Heart left ventricle (tissue), 16 donors: Measurements from ENCODE around the gene PLXNC1. TPM values are rescaled to one million over a fixed set of nuclear protein-coding genes. Genes with fewer than 3 reads are reported as not detected.
"Not testable (repeated sequence)": the region's sequence is repeated elsewhere in the genome, so short reads cannot be mapped to it uniquely, and the experiment has no call there.

Experiments
- ATAC-seq, 4 donors: fragments of 200-7000 bp; cut with Tn5 transposase; one replicate each; pipeline ENCODE4 v1.9.1; 2020 to 2022; ENCODE audit warnings: moderate library complexity in 4 of 4, mild to moderate bottlenecking in 3 of 4, moderate number of reproducible peaks in 1 of 4
- DNase-seq, 5 donors: peaks; one replicate each; pipeline ENCODE4 v3.0.0-alpha.2; 2020
- H3K27ac ChIP-seq, 12 donors: fragments of 200-600 bp; sonication (generic) in 4 of 12; one replicate each; pipeline versions ENCODE4 v1.5.0 to v1.8.0; 2016 to 2022; ENCODE audit warnings: mild to moderate bottlenecking in 2 of 12
- H3K27me3 ChIP-seq, 9 donors: fragments of 200-600 bp; sonication (generic) in 2 of 9; one replicate each; pipeline versions ENCODE4 v1.5.1 to v1.8.0; 2016 to 2022; ENCODE audit warnings: mild to moderate bottlenecking in 3 of 9
- H3K36me3 ChIP-seq, 9 donors: fragments of 200-600 bp; sonication (generic) in 2 of 9; one replicate each; pipeline versions ENCODE4 v1.5.0 to v1.8.0; 2018 to 2022; ENCODE audit warnings: mild to moderate bottlenecking in 2 of 9
- H3K4me1 ChIP-seq, 12 donors: fragments of 200-600 bp; sonication (generic) in 4 of 12; one replicate each; pipeline versions ENCODE4 v1.5.0 to v1.8.0; 2016 to 2022; ENCODE audit warnings: mild to moderate bottlenecking in 3 of 12
- H3K4me3 ChIP-seq, 12 donors: fragments of 200-600 bp; sonication (generic) in 4 of 12; one replicate each; pipeline versions ENCODE4 v1.5.0 to v1.8.0; 2017 to 2022; ENCODE audit warnings: mild to moderate bottlenecking in 9 of 12, moderate library complexity in 4 of 12
- H3K9me3 ChIP-seq, 12 donors: fragments of 200-600 bp; sonication (generic) in 4 of 12; one replicate each; pipeline versions ENCODE4 v1.5.0 to v1.8.0; 2016 to 2022; ENCODE audit warnings: mild to moderate bottlenecking in 1 of 12
- POLR2A ChIP-seq, 2 donors: fragments of 450-650 bp; IDR thresholded peaks; one replicate each; pipeline ENCODE4 v1.6.1; 2017; ENCODE audit warnings: antibody characterized with exemption in 2 of 2, mild to moderate bottlenecking in 2 of 2, moderate library complexity in 2 of 2
- WGBS, 4 donors: extraction: QIAGEN DNeasy Blood & Tissue Kit in 2 of 4; methylation state at CpG; one replicate each; pipeline versions ENCODE4 v1.1.5 to v1.1.7; 2013 to 2018; 5-methylcytosine and 5-hydroxymethylcytosine counted together
- intact Hi-C, 10 donors: fragments of 100-400 bp; cut with DNase I; formaldehyde crosslinking; loops; one replicate each; pipeline versions ENCODE4 v1.11.1 to v1.14.2; 2022
- polyA plus RNA-seq, 2 donors: library from polyadenylated mRNA; stranded (reverse); fragments of 200-250 nt; gene quantifications; one replicate each; pipeline ENCODE4 v1.2.3, GENCODE V29; 2013
- total RNA-seq, 9 donors: library from RNA; depleted of rRNA in 2 of 9; stranded (reverse); fragments of >200 nt in 2 of 9; fragmentation: NEBNext Ultra II Directional in 3 of 9; extraction: Animal tissue kit (Norgen Biotek cat#: 25700) in 3 of 9; gene quantifications; one replicate each; pipeline versions ENCODE4 v1.1.0 to v1.2.4, GENCODE V29; 2016 to 2023
- TF ChIP-seq, protein P1 (sequence below), 12 donors: fragments of 200-600 bp; sonication (generic) in 4 of 12; IDR thresholded peaks; one replicate each; pipeline versions ENCODE4 v1.5.0 to v1.8.0; 2018 to 2022; ENCODE audit warnings: antibody characterized with exemption in 12 of 12, mild to moderate bottlenecking in 5 of 12
- donor health status: ischemic (EF 13 %, LVEDD 7.1; RV severe dilation, severe dysfunction).
- donor health status: healthy with polysubstance abuse.
- donor health status: DM: no; HTN: yes; CAD: no.
- donor health status: DM: no; HTN: no; CAD: no.
- donor health status: ischemic (EF 25% LVEDD 6.9; RV normal size, moderate dysfunction).
- donor health status: ischemic (EF 25% LVEDD 5.7; RV mildly dilated, moderate dysfunction).
- donor health status: healthy.
- donor health status: DM: yes; HTN: yes; CAD: no.
- donor health status: ischemic (EF 35%, LVEDD 5.7; RV mildly dilated, moderate dysfunction).
- donor health status: nonischemic (EF 11% LVEDD 7.7; RV severe dilation, severe dysfunction).
- donor health status: DM: yes; HTN: yes; CAD: no.
- donor health status: PGD.
- donor health status: ischemic (EF 29% LVEDD 5.4; RV normal size, mild dysfunction).
- donor health status: nonischemic (EF 23%, LVEDD 6.1; RV moderate dilation, normal function).

PLXNC1 gene
- total and polyA plus RNA-seq, 11 donors = 0.84 to 18.4 (median 3.1) TPM

DNA sequence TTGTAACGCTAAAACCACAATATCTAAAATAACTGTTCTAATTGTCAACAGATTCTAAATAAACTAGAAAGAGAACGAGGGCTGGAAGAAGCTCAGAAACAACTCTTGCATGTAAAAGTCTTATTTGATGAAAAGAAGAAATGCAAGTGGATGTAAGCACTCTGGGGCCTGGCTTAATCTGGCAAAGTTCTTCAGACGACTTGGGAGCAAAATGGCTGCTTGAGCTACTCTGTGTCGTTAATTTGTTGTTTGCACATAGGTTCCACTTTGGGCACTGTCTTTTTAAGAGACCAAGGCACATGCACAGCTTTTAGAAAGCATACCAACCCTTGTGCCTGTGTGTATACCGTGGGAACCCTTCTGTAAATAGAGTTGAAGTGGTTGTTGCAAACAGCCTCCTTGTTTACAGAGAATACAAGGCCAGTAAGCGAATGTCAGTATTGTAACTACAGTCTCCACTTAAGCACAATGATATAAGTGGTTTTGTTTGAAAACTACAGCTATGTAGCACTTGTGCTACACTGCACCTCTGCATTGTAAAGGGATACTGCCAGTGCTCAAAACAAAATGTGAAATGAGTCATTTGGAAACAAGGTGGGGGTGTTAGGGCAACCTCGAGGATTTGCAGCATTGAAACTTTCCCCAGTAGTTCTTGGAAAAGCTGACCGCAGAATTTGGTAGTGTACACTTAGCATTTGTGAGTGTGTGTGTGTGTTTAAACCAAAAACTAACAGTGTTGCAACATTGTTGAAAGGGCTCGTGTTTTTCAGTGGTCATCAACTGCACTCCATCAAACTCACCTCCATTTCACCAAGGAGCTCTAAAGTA, 157.0 kb downstream of the PLXNC1 start:
- WGBS, 4 donors = 72 to 76% (median 74%) methylated on average over 9 of the region's 9 CpGs
- intact Hi-C loops = no loop called here
- Histone ChIP-seq H3K4me3 (no peak overlapping the region), H3K36me3 (peaks cover 0 to 97% (median 57%) of the 10 kb centered on the region in 9 donors), H3K27ac (no peak overlapping the region), H3K9me3 (no peaks in the 10 kb centered on the region), H3K4me1 (peaks cover 0 to 11% (median 0%) of the 10 kb centered on the region in 12 donors), H3K27me3 (no peaks in the 10 kb centered on the region)
- no peak for DNase-seq
- TF ChIP-seq, protein P1, sequence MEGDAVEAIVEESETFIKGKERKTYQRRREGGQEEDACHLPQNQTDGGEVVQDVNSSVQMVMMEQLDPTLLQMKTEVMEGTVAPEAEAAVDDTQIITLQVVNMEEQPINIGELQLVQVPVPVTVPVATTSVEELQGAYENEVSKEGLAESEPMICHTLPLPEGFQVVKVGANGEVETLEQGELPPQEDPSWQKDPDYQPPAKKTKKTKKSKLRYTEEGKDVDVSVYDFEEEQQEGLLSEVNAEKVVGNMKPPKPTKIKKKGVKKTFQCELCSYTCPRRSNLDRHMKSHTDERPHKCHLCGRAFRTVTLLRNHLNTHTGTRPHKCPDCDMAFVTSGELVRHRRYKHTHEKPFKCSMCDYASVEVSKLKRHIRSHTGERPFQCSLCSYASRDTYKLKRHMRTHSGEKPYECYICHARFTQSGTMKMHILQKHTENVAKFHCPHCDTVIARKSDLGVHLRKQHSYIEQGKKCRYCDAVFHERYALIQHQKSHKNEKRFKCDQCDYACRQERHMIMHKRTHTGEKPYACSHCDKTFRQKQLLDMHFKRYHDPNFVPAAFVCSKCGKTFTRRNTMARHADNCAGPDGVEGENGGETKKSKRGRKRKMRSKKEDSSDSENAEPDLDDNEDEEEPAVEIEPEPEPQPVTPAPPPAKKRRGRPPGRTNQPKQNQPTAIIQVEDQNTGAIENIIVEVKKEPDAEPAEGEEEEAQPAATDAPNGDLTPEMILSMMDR (IDR thresholded peaks at IDR 0.05) = no peak
- no peak for TF ChIP-seq POLR2A (IDR thresholded peaks at IDR 0.05)
- ATAC-seq = no peak

DNA sequence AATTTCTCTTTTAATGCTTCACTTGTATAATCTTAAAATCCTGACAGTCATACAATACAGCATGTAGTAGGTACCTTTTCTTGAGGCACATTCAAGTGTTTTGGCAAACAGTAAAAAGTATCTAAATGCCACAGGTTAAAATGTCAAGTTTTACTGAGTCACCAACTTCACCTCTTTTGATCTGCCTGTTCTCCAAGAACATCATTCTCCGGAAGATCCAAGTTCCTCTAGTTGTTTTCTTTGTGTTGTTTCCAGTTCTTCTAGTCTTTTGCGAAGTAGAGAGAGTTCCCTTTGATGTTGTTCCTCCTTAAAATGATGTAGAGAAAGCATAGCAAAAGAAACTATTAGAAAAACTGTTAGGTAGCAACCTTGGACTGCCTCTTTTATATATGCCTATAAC, 160.2 kb downstream of the PLXNC1 start:
- intact Hi-C loops = no loop called here
- DNase-seq (no peak), ATAC-seq (no peak)
- H3K27me3 ChIP-seq = no peaks in the 10 kb centered on the region
- no peak overlapping the region for H3K27ac ChIP-seq
- no peaks in the 10 kb centered on the region for H3K9me3 ChIP-seq
- no peak for TF ChIP-seq POLR2A (IDR thresholded peaks at IDR 0.05)
- TF ChIP-seq, protein P1 (IDR thresholded peaks at IDR 0.05) = no peak
- no peak overlapping the region for H3K4me3 ChIP-seq
- H3K36me3 ChIP-seq = peaks cover 0 to 85% (median 49%) of the 10 kb centered on the region in 9 donors
- peaks cover 0 to 11% (median 0%) of the 10 kb centered on the region in 12 donors for H3K4me1 ChIP-seq
- 66 to 88% (median 75%) methylated on average over 2 of the region's 2 CpGs for WGBS, 4 donors

DNA sequence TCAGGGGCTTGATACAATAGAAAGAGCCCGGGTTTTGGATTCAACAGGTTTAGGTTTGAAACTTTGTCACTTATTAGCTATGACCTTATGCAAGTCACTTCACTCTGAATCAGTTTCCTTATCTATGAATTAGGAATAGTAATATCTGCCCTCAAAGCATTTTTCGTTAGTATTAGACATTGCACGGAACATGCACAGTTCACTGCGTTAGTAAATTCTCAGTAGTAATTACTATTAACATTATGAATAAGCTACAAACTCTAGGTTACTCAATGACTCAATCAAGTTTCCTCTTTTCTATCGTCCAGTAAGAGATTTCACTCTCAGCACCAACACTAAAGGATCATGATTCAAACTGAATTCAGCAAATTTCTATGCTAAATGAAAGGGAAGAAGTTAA, 161.0 kb downstream of the PLXNC1 start:
- peaks cover 0 to 3% (median 0%) of the 10 kb centered on the region in 12 donors for H3K9me3 ChIP-seq
- no peak overlapping the region for H3K4me3 ChIP-seq
- H3K36me3 ChIP-seq = peaks cover 0 to 77% (median 46%) of the 10 kb centered on the region in 9 donors
- H3K27ac ChIP-seq = no peak overlapping the region
- DNase-seq (no peak), ATAC-seq (no peak)
- no peaks in the 10 kb centered on the region for H3K27me3 ChIP-seq
- WGBS, 4 donors = 92 to 97% (median 95%) methylated on average over 5 of the region's 5 CpGs
- TF ChIP-seq POLR2A (IDR thresholded peaks at IDR 0.05) = no peak
- TF ChIP-seq, protein P1 (IDR thresholded peaks at IDR 0.05) = no peak
- H3K4me1 ChIP-seq = peaks cover 0 to 11% (median 0%) of the 10 kb centered on the region in 12 donors
- intact Hi-C loops = no loop called here

DNA sequence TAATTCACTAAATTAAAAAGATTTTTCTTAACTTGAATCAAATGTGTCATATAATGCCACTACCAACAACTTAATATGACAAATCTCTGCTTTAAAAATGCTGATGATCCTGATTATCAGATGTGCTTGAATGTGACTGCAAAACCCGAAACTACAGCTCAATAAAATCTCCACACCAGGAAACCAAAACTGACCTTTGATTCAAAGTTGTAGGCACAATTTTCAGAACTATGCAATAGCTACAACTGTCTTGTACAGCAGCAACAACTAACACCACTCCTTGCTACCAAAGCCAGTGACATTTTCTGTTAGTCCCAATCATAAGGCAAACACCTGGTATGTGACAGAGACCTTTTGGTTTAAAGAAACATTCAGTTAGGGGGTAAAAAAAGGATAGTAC, 164.0 kb downstream of the PLXNC1 start:
- no peak for DNase-seq
- no peak for TF ChIP-seq POLR2A (IDR thresholded peaks at IDR 0.05)
- TF ChIP-seq, protein P1 (IDR thresholded peaks at IDR 0.05) = no peak
- no peak overlapping the region for H3K27ac ChIP-seq
- no peak overlapping the region for H3K4me3 ChIP-seq
- H3K9me3 ChIP-seq = peaks cover 0 to 25% (median 2%) of the 10 kb centered on the region in 12 donors
- ATAC-seq = no peak
- intact Hi-C loops = no loop called here
- H3K27me3 ChIP-seq = no peaks in the 10 kb centered on the region
- H3K4me1 ChIP-seq = no peaks in the 10 kb centered on the region
- WGBS, 4 donors = 97 to 100% (median 99%) methylated on average over 1 of the region's 1 CpG
- H3K36me3 ChIP-seq = peaks cover 0 to 50% (median 19%) of the 10 kb centered on the region in 9 donors

DNA sequence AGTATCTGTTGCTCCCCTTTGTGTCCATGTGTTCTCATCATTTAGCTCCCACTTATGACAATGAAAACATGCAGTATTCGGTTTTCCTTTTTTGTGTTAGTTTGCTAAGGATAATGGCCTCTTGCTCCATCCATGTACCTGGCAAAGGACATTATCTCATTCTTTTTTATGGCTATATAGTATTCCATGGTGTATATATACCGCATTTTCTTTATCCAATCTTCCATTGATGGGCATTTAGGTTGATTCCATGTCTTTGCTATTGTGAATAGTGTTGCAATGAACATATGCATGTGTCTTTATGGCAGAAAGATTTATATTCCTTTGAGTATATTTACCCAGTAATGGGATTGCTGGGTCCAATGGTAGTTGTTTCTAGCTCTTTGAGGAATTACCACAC, 168.2 kb downstream of the PLXNC1 start:
- Histone ChIP-seq H3K36me3 (peaks cover 0 to 15% (median 3%) of the 10 kb centered on the region in 9 donors), H3K9me3 (peaks cover 0 to 64% (median 12%) of the 10 kb centered on the region in 12 donors)
- H3K27ac ChIP-seq, intact Hi-C loops, ATAC-seq, H3K27me3 ChIP-seq, H3K4me3 ChIP-seq, DNase-seq, H3K4me1 ChIP-seq: not testable (repeated sequence)
- WGBS, 4 donors = 93 to 98% (median 97%) methylated on average over 2 of the region's 2 CpGs
